D341Med (cell line): ENCODE measurements around the gene VPS51.

Experiments
- DNase-seq: peaks from one replicate; pipeline ENCODE4 v3.0.0; 2012; ENCODE audit warnings: low spot score

Gene VPS51

DNA sequence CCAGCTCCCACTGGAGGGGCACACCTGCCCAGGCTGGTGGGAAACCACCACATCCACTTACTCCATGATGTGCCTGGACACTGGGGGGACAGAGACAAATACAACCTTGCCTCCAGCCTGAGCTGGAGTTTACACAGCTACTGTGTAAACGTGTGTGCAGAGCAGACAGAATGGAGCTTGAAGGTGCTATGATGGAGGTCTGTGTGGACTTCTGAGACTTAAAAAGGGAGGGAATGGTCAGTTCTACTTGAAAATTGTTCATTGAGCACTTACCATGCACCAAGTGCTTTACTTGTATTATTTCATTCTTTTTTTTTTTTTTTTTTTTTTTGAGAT, 23.4 kb upstream of the VPS51 start:
- no peak for DNase-seq

DNA sequence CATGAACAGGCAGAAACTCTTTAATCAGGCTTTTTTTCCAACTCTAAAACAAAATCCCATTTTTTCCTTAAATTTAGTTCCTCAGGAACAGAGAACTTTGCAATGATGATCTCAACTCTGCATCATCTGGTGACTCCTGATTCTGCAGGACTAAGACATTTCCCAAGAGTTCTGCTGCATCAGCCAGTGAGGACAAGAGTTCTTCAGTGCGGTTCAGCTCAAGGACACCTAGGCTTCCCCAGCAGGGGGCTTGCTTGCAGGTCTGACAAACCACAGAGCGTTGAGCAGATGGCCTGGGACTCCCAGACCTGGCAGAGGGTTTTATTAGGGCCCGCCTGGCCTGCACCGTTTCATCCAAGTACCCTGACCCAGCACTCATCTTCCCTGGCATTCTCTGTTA, 18.6 kb upstream of the VPS51 start:
- peak; percentile 56 for DNase-seq

DNA sequence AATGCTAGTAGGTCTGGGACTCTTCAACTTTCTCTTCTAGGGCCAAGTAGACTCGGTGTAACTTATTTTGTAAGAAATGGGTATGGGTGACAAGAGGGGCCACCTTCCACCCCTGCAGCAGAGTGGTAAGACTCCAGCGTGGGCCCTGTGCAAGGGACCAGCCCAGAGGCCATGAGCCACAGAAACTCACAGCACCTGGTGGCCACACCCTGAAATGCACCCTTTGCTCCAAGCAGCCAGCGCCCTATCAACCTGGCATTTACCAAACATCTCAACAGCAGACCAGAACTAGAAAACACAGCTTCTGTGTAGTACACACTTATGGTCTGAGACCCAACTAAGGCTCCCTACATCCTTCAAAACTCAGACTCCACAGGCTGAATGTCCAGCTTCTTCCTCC, 17.9 kb upstream of the VPS51 start:
- peak; percentile 82 for DNase-seq

DNA sequence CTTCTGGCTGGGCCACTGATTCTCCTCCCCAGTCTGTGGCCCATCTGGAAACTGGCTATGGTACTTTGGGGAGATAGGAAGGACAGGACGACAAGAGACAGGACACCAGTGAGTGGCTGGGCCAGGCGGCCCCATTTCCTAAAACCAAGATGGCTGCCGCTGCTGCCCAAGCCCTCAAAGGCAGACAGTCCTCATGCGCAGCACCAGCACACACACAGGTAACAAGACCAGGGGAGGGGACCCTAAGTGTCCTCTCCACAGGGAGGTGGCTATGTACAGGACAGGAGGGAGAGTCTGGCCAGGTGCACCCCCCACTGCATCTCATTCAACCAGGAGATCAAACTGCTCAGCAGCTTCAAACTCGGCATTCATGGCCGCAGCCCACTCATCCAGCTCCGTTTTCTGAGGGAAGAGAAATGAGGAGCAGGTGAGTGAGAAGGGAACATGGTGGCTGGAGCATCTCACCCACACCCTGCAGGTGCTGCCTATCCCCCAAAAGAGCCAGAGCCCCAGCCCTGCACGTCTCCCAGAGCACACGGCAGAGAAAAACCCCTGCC, 17.1 kb upstream of the VPS51 start:
- DNase-seq = no peak

DNA sequence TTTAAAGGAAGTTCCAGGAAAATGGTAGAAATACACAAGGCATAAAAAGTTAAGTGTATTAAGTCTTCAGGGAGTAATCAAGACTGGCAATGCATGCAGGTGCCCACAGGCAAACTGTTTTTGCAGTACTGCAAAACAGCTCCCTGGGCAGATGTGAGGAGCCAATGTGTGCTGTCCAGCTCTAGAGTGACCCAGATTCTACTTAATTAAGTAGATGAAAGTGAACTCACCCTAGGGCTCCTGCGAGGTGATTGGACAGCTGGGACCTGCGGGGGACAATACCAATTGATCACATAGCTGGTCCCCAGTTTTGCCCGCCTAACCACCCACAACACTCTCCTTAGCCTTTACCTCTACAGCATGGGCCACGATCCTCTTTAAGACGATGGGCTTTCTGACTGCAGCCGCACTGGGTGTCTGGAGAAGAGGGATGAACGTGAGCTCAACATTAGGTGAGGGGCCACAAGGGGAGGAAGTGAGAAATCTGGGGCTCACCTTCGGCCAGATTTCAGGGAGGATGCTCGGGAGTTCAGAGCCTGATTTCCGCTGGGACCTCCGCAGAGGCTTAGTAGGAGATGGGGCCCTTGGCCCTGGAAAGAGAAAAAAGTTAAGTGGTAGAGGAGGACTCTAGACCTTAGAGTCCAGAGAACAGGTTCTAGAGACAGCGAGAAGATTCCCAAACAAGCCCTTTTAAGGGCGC, 12.7 kb upstream of the VPS51 start:
- DNase-seq = no peak

DNA sequence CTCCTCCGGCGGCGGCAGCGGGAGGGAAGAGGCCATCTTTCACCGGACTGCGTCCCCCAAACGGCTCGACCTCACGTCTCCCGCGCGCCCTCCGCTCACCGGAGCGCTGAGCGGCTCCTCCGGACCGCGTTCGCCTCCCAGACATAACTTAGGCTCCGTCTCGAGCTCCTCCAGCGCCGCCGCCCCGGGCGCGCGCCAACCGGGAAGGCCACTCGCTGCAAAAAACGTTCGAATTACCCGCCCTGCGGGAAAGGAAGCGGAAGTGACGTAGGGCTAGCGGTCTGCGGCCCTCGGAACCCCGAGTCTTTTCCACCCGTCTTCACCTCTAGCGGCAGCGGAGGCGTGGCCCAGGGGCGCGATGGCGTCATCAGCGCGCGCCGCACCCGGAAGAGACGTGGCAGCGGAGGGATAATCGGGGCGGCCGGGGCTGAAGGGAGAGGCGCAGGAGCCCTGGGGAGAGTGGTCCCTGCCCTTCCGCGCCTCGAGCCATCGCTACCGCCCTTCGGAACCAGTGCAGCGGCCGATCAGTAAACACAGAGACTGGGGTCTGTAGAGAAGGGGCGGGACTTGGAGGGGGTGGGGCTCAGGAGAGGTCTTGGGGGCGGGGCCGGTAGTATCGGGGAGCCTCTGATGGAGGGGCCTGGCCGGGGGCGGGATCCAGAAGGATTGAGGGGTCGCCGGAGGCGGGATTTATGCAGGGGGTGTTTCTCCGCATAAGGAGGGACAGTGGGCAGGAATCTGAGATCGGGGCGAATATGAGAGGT, 12.0 kb upstream of the VPS51 start, which contains the start of the genes CDCA5 and ZFPL1:
Gene CDCA5 (minus strand): TSS at position 207 of the 764 bp plus-strand sequence. CDS start 62 bp downstream, at position 145.
Gene ZFPL1 (plus strand): TSS at position 389 of the 764 bp plus-strand sequence. CDS start 477 bp downstream, outside the sequence.
- peak; percentile 99 for DNase-seq

DNA sequence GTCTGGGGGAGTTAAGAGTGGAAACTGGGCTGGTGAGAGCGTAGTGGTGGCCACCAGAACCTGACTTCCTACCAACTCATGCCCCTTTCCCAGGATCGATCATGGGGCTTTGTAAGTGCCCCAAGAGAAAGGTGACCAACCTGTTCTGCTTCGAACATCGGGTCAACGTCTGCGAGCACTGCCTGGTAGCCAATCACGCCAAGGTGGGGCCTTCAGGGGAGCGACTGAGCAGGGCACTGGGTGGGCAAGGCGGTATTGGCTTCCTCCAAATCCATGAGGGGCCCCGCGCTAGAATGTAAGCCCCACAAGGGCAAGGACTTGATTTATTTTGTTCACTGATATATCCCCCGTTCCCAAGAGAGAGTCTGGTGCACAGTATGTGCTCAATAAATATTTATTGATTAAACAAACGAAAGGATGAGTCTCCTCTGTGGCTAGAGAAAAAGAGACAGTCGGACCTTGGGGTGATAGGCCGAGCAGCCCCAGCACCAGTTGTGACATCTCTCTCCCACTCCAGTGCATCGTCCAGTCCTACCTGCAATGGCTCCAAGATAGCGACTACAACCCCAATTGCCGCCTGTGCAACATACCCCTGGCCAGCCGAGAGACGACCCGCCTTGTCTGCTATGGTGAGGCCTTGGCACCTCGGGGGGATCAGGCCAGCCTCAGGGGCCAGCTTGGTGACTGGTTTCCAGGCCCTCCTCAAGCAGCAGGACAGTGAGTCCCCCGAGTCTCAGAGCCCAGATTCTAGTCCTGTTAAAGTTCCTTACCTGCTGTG, 11.2 kb upstream of the VPS51 start:
- DNase-seq = no peak

DNA sequence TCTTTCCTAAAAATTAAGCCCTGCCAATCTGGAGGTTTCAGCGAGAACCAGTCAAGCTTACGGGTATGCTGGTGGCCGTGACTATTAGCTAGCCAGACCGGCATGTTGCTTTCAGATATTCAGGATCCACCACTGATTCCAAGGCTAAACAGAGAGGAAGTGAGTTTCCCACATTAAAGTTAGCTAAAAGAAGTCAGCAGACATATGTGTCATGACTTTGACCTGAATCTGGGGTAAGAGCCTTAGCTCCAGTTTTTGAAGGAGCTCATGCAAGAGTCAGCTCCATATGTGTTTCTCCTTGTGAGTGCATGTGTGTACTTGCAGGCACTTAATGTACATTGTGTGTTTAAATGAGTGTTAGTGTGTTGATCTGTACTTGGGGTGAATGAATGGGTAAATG, 10.6 kb upstream of the VPS51 start:
- no peak for DNase-seq

DNA sequence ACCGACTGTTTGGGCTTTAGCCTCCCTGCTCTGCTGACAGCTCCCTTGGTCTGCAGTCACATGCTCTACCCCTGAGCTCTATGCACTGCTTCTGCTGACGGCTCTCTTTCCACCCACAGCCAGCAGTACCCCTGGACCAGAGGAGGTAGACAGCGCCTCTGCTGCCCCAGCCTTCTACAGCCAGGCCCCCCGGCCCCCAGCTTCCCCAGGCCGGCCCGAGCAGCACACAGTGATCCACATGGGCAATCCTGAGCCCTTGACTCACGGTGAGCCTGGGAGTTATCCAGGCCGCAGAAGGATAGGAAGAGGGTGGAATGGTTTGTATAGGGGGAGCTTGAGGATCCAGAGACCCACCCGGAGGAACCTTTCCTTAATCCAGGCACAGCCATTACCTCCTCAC, 9.2 kb upstream of the VPS51 start:
- DNase-seq = no peak

DNA sequence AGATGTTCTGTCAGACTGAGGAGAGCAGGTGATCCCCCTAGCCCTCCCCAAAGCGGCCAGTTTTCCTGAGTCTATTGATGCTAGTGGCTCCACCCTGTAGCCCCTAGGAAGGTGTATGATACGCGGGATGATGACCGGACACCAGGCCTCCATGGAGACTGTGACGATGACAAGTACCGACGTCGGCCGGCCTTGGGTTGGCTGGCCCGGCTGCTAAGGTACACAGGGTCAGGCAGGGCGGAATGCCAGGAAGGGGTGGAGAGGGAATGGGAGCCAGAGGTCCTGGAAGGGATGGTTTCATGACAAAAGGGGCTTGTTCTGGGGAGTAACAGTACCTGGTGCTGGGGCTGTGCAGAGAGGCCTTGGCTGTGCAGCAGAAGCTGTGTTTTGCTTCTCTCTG, 8.8 kb upstream of the VPS51 start:
- DNase-seq = no peak

DNA sequence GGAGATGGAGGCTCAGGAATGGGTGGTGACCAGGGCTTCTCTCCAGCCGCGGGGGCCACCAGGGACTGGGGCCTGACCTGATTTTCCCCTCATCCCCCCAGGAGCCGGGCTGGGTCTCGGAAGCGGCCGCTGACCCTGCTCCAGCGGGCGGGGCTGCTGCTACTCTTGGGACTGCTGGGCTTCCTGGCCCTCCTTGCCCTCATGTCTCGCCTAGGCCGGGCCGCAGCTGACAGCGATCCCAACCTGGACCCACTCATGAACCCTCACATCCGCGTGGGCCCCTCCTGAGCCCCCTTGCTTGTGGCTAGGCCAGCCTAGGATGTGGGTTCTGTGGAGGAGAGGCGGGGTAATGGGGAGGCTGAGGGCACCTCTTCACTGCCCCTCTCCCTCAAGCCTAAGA, 8.2 kb upstream of the VPS51 start:
- DNase-seq = no peak

DNA sequence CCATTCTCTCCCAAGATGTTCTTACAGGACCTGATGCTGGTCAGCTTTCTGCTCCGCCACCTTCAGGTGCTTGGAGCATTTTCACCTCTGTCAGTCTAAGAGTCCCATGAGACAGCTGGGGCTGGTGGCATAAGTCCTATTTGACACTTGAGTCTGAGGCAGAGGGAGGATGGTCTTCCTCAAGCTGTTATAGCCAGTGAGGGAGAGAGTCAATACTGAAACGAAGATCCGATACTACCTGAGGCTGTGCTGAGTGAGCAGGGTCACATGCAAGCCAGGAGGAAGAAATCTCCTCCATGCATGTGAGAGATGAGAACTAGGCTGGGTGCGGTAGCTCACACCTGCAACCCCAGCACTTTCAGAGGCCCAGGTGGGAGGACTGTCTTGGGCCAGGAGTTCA, 6.4 kb upstream of the VPS51 start:
- no peak for DNase-seq

DNA sequence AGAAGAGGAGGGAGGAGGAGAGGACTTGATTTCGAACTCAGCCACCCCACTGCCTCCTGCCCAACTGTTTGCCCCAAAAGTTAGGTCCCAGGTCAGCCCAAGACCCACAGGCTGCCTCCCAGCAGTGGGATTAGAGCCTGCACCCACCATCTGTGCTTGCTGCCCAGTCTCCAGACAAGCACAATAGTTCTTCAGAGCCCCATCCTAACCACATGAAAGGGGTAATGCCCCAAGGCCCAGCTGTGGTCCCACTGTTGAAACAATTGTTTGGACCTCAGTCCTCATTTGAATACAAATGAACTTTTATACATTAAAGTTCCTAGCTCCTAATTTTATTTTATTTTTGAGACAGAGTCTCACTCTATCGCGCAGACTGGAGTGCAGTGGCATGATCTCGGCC, 5.4 kb upstream of the VPS51 start:
- DNase-seq = no peak

DNA sequence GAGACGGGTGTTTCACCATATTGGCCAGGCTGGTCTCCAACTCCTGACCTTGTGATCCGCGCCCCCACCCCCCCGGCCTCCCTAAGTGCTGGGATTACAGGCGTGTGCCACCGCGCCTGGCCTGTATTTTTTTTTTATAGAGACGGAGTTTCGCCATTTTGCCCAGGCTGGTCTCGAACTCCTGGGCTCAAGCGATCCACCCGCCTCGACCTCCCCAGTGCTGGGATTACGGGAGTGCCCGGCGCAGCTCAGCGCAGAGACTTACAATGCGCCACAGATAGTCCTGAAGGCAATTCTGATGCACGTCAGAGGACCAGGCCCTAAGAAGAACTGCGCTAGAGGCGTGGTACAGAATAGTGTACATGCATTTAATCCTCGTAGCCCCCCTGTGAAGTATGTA, 587 bp upstream of the VPS51 start:
- DNase-seq = no peak

DNA sequence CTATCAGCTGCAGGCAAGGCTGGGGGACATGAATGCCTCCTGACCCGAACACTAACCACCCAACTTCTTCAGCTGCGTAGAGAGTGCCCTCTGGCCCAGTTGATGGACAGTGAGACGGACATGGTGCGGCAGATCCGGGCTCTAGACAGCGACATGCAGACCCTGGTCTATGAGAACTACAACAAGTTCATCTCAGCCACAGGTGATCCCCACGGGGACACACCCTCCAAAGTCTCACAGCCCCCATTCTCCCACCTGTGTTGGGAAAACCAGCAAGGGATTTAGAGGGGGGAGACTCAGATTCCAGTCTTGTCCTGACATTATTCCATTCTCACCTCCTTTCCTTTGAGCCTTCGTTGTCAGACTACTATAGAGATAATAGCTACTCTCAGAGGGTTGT, 912 bp downstream of the VPS51 start:
- DNase-seq = no peak

DNA sequence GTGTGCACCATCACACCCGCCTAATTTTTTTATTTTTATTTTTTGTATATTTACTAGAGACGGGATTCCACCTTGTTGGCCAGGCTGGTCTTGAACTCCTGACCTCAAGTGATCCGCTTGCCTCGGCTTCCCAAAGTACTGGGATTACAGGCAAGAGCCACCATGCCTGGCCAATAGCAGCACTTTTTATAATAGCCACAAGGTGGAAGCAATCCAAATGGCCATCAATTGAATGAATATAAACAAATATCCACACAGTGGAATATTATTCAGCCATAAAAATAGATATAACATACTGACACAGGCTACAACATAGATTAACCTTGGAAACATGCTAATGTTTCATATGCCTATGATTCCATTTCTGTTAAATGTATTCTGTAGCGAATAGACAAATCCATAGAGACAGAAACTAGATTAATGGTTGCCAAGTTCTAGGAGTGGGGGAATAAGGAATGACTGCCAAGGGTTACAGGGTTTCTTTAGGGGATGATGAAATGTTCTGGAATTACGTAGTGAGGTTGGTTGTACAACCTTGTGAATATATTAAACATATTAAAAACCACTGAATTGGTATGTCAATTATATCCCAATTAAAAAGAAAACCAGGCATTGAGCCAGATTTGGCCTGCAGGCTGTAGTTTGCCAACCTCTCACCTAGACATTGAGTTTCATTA, 4.8 kb downstream of the VPS51 start:
- DNase-seq = no peak

DNA sequence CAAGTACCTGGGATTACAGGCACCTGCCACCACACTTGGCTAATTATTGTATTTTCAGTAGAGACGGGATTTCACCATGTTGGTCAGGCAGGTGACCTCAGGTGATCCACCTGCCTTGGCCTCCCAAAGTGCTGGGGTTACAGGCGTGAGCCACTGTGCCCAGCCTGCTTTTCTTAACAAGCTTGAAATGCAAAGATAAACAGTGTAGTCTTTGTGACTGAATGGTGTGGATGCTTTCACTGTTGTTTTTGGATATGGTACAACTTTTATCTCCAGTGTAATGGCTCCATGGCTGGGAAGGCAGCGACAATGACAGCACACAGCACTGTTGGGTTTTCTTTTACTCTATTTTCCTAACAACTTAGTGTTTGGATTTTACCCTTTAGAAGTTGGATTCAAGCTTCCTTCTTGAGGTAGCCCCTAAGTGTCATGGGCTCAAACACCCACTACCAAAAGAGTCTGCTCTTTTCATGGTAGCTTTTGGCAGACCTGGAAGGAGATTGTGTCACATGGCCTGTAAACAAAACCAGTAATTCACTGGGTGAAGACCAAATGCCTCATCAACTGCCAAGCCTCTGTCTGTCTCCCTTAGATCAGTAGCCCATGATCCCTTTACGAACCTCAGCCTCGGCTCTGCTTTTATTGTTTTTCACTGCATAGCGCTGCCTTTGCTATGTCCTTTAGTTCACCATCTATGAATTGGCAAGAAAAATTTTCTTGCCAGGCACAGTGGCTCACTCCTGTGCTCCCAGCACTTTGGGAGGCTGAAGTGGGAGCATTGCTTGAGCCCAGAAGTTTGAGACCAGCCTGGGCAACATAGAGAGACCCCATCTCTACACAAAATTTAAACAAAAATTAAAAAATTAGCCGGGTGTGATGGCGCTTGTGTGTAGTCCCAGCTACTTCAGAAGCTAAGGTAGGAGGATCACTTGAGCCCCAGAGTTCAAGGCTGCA, 6.4 kb downstream of the VPS51 start:
- DNase-seq = no peak

DNA sequence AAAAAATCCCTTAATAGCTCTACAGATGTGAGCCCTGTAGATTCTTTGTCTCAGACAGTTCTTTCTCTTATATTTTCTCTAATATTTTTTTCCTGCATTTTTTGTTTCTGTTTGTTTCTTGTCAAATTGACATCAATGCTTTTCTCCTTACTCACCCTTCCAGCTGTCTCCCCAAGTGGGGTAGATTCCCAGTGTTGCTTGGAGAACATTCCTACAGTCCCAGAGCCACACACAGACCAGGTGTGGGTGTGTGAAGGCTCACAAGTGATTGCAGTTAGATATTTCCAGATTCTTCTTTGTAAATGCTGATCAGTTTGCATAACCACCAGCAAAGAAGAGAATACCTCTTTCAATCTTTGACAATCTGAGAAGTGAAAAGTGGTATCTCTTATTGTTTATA, 7.5 kb downstream of the VPS51 start:
- DNase-seq = no peak

DNA sequence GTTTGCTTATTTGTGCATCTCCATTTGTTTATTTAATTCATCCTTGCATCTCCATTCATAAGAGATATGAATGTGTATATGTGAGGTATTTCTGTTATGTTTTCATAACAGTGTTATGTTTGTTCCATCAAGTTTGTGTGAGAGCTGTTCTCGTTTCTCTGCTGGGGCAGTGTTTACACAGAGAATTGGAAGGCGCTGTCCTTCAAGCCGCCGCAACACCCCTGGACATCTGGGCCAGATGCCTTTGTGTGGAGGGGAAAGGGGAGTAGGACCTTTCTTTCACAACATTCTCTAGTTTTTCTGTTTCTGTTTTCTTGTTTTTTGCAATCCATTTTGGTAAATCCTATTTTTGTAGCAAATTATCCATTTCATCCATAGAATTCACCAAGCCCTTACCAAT, 8.6 kb downstream of the VPS51 start:
- no peak for DNase-seq

DNA sequence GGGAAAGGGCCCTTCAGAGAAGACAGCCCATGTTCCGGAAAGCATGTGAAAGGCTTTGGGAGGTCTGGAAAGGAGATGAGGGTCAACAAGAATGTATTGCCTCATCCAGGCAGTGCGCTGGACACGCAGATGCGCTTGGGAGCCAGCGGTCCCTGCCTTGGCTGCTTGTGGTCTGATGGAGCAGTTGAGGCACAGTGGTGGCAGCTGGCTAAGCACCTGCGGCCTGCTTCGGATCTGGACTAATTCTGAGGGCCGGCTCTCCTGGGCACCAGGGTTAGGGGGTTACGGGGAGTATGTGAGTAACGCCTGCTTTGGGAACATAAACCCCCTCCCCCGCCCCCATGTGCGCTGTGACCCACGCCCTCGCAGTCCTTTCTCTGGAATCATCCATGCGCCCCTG, 11.1 kb downstream of the VPS51 start:
- no peak for DNase-seq
